IMR-90 (cell line): ENCODE data around the gene RASSF7.

ENCODE experiments used
- FOS ChIP-seq: fragments of 150-350 bp; IDR thresholded peaks from 2 replicates; pipeline ENCODE4 v1.6.1; 2016; ENCODE audit warnings: low read depth, low read length
- RAD21 ChIP-seq: IDR thresholded peaks from 2 replicates; pipeline ENCODE4 v1.6.1; 2012; ENCODE audit warnings: low read length, improper control_type of control experiment
- TF ChIP-seq, protein P1 (sequence below): conservative IDR thresholded peaks from 2 replicates; pipeline ENCODE4 v1.5.1; 2012; ENCODE audit warnings: mild to moderate bottlenecking, low read depth, low read length, improper control_type of control experiment

DNA sequence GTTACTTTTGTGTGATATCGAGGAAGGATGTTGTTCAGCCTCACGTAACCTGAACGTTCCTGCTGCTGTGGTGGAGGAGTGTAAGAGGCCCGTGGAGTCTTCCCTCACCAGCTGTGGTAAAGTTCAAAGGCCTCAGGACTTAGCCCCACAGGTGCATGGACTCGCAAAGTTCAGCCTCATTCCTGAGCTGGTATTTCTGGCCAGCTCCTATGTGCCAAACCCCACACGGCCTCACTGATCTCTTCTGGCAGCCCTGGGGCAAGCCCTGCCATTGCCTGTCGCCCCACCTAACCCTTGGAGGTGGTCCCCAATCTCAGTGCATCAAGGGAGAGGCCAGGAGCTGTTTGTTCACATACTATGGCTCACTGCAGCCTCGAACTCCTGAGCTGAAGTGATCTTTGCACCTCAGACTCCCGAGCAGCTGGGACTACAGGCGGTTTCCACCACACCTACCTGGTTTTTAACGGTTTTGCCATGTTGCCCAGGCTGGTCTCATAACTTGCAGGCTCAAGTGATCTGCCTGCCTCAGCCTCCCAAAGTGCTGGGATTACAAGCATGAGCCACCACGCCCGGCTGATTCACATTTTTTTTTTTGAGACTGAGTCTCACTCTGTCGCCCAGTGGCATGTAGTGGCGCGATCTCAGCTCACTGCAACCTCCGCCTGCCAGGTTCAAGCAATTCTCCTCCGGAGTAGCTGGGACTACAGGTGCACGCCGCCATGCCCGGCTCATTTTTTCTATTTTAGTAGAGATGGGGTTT is 17.7 kb downstream of the RASSF7 start:
- no peak for TF ChIP-seq FOS
- no peak for TF ChIP-seq RAD21
- TF ChIP-seq, protein P1, sequence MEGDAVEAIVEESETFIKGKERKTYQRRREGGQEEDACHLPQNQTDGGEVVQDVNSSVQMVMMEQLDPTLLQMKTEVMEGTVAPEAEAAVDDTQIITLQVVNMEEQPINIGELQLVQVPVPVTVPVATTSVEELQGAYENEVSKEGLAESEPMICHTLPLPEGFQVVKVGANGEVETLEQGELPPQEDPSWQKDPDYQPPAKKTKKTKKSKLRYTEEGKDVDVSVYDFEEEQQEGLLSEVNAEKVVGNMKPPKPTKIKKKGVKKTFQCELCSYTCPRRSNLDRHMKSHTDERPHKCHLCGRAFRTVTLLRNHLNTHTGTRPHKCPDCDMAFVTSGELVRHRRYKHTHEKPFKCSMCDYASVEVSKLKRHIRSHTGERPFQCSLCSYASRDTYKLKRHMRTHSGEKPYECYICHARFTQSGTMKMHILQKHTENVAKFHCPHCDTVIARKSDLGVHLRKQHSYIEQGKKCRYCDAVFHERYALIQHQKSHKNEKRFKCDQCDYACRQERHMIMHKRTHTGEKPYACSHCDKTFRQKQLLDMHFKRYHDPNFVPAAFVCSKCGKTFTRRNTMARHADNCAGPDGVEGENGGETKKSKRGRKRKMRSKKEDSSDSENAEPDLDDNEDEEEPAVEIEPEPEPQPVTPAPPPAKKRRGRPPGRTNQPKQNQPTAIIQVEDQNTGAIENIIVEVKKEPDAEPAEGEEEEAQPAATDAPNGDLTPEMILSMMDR: no peak
